Hematopoietic multipotent progenitor cell treated with erythropoietin and hydrocortisone succinate and interleukin-3 and kit ligand, for 6 days (in vitro differentiated cells): ENCODE data around the gene CACNB3.
"Not testable (repeated sequence)": the region's sequence is repeated elsewhere in the genome, so short reads cannot be mapped to it uniquely, and the experiment has no call there.

Source experiments
- DNase-seq: peaks from one replicate; pipeline ENCODE4 v3.0.0-alpha.2; 2015

CACNB3 gene

GRCh38 chr12:48857278-48857994 is 39.1 kb downstream of the CACNB3 start:
- DNase-seq, result no peak

- DNase-seq, result no peak
Observed at GRCh38 chr12:48858043-48858442, 39.7 kb downstream of the CACNB3 start.

GRCh38 chr12:48859607-48860006 is 41.3 kb downstream of the CACNB3 start:
- no peak for DNase-seq

GRCh38 chr12:48860236-48860635 is 41.9 kb downstream of the CACNB3 start:
- not testable (repeated sequence) for DNase-seq

- no peak for DNase-seq
Observed at GRCh38 chr12:48861111-48861510, 42.8 kb downstream of the CACNB3 start.

- no peak for DNase-seq
Observed at GRCh38 chr12:48862760-48863159, 44.5 kb downstream of the CACNB3 start.

- DNase-seq, result no peak
Observed at GRCh38 chr12:48863291-48863690, 45.0 kb downstream of the CACNB3 start.

- DNase-seq, result peak; percentile 97
Observed at GRCh38 chr12:48865281-48866051, 47.2 kb downstream of the CACNB3 start, which contains the start of gene RND1. Gene RND1 (minus strand): TSS chr12:48865870. CDS start chr12:48865767, 103 bp downstream.

- no peak for DNase-seq
Observed at GRCh38 chr12:48866052-48866711, 47.9 kb downstream of the CACNB3 start.

GRCh38 chr12:48868451-48868850 is 50.2 kb downstream of the CACNB3 start:
- no peak for DNase-seq

- DNase-seq, result no peak
Observed at GRCh38 chr12:48869191-48869590, 50.9 kb downstream of the CACNB3 start.

- no peak for DNase-seq
Observed at GRCh38 chr12:48873096-48873495, 54.8 kb downstream of the CACNB3 start.

- DNase-seq, result not testable (repeated sequence)
Observed at GRCh38 chr12:48873534-48873933, 55.2 kb downstream of the CACNB3 start.

GRCh38 chr12:48875944-48876515 is 57.7 kb downstream of the CACNB3 start:
- DNase-seq, result no peak
